Dedifferentiated amniotic fluid mesenchymal stem cell (primary cell): Measurements from ENCODE around the gene NKPD1.

Experiments used
- DNase-seq: peaks from one replicate; pipeline ENCODE4 v3.0.0-alpha.2; 2016; ENCODE audit errors: extremely low spot score

Gene NKPD1

DNA sequence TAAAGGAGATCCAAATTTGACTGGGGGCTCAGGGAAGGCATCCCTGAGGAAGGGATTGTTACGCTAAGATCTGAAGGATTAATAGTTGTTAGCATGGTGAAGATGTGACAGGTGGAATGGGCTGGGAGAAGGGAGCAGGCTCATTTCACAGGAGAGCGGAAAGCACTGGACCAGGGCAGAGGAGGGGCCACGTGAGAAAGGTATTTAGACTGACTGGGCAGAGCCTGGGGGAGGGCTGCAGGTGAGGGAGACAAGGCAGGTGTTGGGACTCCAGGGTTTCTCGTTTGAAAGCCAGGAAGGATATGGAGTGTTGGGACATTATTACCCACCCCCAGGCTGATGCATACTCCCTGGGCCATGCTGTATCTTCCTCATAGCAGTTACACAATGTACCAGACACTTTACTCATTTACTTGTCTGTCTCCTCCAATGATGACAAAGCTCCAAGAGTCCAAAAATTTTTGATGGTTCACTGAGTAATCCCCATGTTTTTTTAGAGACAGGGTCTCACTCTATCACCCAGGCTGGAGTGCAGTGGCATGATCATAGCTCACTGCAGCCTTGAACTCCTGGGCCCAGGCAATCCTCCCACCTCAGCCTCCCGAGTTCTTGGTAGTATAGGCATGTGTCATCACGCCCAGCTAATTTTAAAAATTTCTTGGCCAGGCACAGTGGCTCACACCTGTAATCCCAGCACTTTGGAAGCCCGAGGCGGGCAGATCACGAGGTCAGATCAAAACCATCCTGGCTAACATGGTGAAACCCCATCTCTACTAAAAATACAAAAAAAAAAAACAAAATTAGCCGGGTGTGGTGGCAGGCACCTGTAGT, 14.9 kb upstream of the NKPD1 start:
- no peak for DNase-seq

- no peak for DNase-seq
Observed at GRCh38 chr19:45173816-45174215, 13.0 kb upstream of the NKPD1 start.

DNA sequence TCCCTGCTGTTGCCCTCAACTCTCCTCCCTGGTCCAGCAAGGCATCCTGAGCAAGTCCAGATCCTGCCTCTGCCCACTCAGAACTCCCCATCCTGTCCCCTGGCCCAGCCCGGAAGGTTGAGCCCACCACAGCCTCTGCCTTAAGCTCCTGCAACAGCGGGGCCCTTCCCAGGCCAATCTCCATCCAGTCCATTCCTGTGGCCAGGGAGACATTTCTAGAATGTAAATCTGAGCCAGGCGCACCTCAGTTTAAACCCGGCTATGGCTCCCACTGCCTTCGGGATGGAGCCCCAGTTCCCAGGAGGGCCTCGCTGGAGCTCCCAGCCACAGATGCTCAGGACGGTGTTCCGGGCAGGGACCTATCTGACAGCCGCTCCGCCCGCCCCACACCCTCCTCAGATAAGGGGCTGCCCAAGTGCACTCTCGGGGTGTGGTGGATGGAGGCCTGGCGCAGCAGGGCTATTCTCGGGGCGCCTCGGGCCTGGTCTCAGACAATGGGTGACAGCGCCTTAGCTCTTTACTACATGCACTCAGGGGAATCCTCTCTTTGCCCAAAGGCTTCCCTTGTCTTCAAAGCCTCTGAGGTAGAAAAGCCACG, 11.9 kb upstream of the NKPD1 start:
- no peak for DNase-seq

DNA sequence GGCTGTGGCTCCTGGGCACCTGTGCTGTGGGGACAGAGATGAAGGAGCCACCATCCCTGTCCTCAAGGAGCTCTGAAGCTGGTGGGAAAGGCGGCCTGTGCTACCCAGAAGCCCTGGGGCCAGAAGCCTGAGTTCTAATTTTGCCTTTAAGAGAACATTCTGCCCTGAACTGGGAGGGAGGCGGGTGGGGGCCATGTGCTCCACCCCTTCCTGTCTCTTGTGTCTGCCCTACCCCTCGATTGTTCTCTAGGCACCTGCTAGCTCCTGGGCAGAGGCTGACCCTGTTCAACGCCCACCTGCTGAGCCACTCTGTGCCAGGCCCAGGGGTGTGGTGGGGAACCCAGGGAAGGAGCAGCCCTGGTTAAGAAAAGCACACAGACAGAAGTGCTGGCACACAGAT, 11.4 kb upstream of the NKPD1 start:
- no peak for DNase-seq

GRCh38 chr19:45171211-45171623, 10.4 kb upstream of the NKPD1 start:
- DNase-seq: no peak

- DNase-seq: no peak
Observed at GRCh38 chr19:45170146-45171106, 9.6 kb upstream of the NKPD1 start.

DNA sequence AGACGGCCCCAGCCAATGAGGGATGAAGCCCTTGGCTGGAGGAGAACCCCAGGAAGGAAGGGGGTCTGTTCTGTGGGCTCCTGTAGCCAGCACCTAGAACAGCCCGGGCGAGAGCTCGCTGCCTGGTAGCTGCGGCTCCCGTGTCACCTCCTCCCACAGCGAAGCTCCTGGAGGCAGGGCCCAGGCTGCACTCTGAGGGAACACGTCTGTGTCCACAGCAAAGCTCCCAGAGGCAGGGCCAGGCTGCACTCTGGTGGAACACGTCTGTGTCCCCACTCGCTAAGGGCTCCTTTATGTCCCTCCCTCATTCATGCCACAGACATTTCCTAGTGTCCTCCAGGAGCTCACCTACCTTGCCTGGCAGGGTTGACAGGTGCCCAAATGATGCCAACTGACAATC, 8.8 kb upstream of the NKPD1 start:
- DNase-seq: no peak

- no peak for DNase-seq
Observed at GRCh38 chr19:45168767-45169351, 8.1 kb upstream of the NKPD1 start.

DNA sequence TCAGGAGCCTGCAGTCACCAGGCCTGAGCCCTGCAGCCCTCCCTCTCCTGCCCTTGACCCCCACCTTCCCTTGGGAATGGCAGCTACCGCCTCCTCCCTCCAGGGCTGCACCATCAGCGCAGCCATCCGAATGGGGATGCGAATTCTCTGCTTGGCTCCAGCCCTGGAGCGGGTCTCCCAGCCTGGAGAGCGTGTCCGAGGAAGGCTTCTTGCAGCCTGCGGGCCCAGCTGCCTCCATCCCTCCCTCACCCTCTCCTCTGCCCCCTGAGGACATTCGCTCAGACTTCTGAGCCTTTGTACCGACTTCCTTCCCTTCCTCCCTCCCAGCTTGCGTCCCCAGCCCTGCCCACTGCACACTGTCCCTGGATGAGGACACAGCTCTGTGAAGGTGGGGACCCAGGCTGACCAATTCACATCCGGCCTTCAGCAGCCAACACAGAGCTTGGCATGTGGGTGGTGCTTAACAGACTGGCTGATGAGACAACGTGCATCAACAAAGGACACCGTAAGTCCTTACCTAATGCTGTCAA, 6.0 kb upstream of the NKPD1 start:
- no peak for DNase-seq

DNA sequence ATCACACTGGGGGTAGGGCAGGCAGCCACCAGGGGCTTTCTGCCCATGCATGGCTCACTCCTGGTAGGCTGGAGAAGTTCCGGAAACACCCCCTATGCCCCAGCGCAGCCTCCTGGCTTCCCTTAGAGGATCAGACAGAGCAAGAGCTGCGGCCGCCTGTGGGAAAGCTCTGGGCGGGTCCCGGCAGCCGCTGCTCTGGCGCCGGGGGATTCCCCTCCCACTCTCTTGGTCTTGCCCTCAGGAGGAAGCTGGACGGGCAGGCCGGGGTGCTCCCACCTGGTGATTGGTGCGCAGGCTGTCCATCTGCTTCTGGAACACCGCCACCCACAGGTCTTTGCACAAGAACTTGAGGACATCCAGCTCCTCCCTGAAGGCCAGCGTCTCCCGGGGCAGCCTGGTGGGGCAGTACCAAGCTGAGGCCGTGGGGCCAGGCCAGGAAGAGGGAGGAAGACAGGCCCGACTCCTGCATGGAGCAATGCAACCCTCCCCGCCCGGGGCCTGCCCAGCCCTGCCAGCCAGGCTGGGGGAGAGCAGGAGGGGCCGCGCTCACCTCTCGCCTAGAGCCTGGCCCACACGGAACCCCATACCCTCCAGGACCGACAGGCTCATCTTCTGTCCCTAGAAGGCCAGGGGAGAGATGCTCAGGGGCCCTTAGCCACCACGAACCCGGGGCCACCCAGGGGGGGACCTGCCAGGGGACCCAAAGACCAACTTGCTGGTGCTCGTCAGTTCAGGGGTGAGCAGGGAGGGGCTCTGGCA, 4.0 kb upstream of the NKPD1 start:
- no peak for DNase-seq

DNA sequence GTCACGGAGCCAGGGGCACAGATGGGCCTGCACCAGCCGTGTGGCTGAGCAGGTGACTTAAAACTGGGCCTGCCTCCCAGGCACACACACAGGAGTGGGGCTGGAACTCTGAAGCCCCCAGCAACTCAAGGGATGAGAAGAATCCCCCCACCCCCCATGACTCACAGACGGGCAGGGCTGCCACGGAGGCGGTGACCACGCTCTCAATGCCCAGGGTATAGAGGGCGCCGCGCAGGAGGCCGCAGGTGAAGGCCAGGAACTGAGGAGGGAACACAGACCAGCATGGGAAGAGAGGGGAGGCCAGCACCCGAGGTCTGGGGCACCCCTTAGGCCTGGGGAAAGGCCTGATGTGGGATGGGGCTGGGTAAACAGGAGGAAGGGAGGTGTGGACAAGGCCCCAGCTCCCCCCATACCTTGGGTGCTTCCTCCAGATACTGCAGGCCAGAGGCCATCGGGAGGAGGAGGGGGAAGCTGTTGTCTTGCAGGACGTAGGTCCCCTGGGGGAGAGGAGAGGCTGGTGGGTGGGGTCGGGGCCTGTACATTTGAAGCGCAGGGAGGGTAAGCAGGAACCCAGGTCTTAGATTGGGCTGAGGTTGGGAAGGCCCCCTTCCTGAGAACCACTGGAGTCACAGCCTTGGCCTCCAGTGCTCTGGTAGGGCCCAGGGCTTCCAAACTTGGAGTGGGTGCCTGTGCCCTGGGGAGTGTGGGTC, 3.1 kb upstream of the NKPD1 start:
- no peak for DNase-seq

DNA sequence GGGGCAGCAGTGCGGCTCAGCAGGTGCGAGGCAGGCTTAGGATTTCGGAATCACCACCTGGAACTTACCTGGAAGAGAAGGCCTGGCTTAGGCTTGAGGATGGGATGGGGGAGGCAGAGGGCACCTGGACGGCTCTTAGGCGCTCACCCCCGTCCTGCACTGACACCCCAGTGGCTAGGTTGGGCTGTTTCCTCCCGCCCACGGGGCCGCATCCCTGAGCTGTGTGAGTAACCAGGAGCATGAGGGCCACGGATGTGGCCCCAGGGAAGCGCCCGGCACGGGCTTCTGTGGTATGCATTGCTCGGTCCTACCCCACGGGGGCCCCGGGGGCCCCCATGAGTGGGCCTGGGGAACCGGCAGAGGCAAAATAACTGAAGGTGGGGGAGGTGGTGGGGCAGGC, 2.4 kb upstream of the NKPD1 start:
- no peak for DNase-seq

GRCh38 chr19:45162608-45163143, 1.9 kb upstream of the NKPD1 start:
- no peak for DNase-seq

GRCh38 chr19:45161738-45162607, 1.2 kb upstream of the NKPD1 start:
- no peak for DNase-seq

DNA sequence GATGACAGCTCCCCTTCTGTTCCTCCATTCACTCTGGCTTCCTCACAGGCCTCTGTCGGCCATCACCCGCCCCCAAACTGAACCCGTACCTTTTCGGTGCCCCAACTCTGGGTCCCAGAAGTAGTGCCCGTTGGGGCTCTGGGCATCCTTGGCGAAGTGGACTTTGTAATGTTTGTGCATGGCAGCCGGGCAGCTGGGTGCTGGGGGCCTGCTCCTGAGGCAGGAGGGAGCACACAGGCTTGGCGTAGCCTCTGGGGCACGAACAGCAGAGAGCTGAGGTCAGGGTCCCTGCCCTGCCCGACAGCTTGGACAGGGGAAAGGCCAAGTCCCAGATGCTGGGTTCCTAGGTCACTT, 834 bp downstream of the NKPD1 start:
- DNase-seq: no peak

- DNase-seq: no peak
Observed at GRCh38 chr19:45159210-45159970, 1.4 kb downstream of the NKPD1 start.

- DNase-seq: no peak
Observed at GRCh38 chr19:45158503-45159209, 2.1 kb downstream of the NKPD1 start.

DNA sequence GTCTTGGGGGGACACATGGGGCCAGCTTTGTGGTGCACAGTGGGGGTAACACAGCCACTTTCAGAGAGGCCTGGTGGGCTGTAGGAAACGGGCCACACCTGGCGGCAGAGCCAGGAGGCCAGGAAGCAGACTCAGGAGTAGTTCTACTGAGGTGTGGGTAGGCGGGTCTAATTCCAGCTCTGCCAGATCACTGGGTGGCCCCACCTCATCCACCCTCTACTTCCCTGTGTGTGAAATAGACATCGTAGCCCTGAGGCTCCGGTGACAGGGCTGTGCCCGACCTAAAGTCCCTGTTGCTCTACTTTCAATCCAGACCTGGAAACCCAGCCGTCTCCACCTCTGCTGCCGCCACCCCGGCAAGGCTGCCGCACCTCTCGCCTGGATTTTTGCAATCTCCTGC, 4.0 kb downstream of the NKPD1 start:
- no peak for DNase-seq
